Mucosa of descending colon (tissue), 3 donors: ENCODE measurements around the gene RPP25L. TPM values are rescaled to one million over a fixed set of nuclear protein-coding genes. Genes with fewer than 3 reads are reported as not detected.

Experiments
- ATAC-seq: fragments of 200-7000 bp; cut with Tn5 transposase; one replicate; pipeline ENCODE4 v1.9.1; 2020; ENCODE audit warnings: mild to moderate bottlenecking, moderate library complexity
- DNase-seq, 3 donors: peaks; one replicate each; pipeline ENCODE4 v3.0.0-alpha.2; 2020
- H3K36me3 ChIP-seq: fragments of 200-600 bp; one replicate; pipeline ENCODE4 v1.8.0; 2021; ENCODE audit warnings: low read depth, mild to moderate bottlenecking
- H3K4me1 ChIP-seq: fragments of 200-600 bp; one replicate; pipeline ENCODE4 v1.8.0; 2021; ENCODE audit warnings: low read depth, mild to moderate bottlenecking
- H3K4me3 ChIP-seq: fragments of 200-600 bp; one replicate; pipeline ENCODE4 v1.8.0; 2021; ENCODE audit warnings: mild to moderate bottlenecking
- H3K9me3 ChIP-seq: fragments of 200-600 bp; one replicate; pipeline ENCODE4 v1.8.0; 2021; ENCODE audit warnings: mild to moderate bottlenecking
- intact Hi-C, 2 donors: fragments of 100-400 bp; cut with DNase I in 1 of 2; cut with micrococcal nuclease in 1 of 2; formaldehyde crosslinking; loops; one replicate each; pipeline versions ENCODE4 v1.11.0 to v1.11.1; 2022; cut with DNase I, micrococcal nuclease
- total RNA-seq, 3 donors: library from RNA; stranded (reverse); fragmentation: NEBNext Ultra II Directional in 2 of 3; extraction: Animal tissue kit (Norgen Biotek cat#: 25700) in 2 of 3; gene quantifications; one replicate each; pipeline versions ENCODE4 v1.2.1 to v1.2.4, GENCODE V29; 2021 to 2023
- TF ChIP-seq, protein P1 (sequence below): fragments of 200-600 bp; IDR thresholded peaks from one replicate; pipeline ENCODE4 v1.8.0; 2022; ENCODE audit warnings: antibody characterized with exemption, mild to moderate bottlenecking
- donor health status: DM: no; HTN: no; CAD: no; lungs with moderate emphysema.
- donor health status: DM: no; HTN: no; CAD: no.
- donor health status: DM: no; HTN: yes; CAD: no.

Gene RPP25L
- total RNA-seq, 3 donors from 2014 or later: 29.4 to 47.2 (median 39.4) TPM

DNA sequence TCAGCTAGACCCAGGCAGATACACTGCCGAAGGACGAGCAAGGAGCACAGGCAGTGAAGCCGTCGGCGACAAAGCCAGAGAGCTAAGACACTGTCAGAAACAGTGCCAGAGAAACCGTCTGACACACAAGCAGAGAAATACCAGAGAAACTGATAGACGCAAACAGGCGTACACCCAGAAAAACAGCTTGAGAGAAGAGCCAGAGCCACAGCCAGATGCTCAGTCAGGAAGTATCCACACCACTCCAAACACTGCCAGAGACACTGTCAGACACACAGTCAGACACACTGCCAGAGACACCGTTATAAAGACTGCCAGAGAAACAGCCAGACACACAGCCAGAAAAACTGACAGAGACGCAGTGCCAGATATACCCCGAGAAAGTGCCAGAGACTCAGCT is 41.5 kb downstream of the RPP25L start:
- ATAC-seq (no peak), DNase-seq (no peak)
- H3K4me1 ChIP-seq: peaks cover 7% of the 10 kb centered on the region
- H3K36me3 ChIP-seq: no peaks in the 10 kb centered on the region
- TF ChIP-seq, protein P1, sequence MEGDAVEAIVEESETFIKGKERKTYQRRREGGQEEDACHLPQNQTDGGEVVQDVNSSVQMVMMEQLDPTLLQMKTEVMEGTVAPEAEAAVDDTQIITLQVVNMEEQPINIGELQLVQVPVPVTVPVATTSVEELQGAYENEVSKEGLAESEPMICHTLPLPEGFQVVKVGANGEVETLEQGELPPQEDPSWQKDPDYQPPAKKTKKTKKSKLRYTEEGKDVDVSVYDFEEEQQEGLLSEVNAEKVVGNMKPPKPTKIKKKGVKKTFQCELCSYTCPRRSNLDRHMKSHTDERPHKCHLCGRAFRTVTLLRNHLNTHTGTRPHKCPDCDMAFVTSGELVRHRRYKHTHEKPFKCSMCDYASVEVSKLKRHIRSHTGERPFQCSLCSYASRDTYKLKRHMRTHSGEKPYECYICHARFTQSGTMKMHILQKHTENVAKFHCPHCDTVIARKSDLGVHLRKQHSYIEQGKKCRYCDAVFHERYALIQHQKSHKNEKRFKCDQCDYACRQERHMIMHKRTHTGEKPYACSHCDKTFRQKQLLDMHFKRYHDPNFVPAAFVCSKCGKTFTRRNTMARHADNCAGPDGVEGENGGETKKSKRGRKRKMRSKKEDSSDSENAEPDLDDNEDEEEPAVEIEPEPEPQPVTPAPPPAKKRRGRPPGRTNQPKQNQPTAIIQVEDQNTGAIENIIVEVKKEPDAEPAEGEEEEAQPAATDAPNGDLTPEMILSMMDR: no peak
- intact Hi-C loops: no loop called here
- H3K9me3 ChIP-seq: no peaks in the 10 kb centered on the region
- no peak overlapping the region for H3K4me3 ChIP-seq

DNA sequence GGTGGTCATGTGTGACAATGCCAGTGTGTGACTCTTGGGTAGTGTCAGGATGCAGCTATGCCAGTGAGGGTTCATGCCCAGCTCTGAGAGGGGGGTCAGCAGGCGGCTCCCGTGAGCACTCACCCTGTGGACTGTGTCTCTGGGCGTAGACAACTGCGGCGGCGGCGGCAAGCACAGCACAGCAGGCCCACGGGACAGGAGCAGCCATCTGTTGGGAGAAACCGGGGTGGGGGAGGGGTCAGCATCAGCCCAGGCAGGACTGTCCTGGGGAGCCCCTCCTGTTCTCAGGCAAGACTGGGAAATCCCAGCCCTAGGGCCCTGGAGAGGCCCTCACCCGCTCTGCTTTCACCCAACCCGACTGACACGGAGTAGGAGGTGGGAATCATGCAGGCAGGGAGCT is 43.1 kb downstream of the RPP25L start:
- Histone ChIP-seq H3K36me3 (no peaks in the 10 kb centered on the region), H3K9me3 (no peaks in the 10 kb centered on the region), H3K4me1 (peaks cover 7% of the 10 kb centered on the region), H3K4me3 (no peak overlapping the region)
- ATAC-seq: no peak
- TF ChIP-seq, protein P1: no peak
- DNase-seq: peak in 1 of 3 donors; percentile 34
- intact Hi-C loops: no loop called here

DNA sequence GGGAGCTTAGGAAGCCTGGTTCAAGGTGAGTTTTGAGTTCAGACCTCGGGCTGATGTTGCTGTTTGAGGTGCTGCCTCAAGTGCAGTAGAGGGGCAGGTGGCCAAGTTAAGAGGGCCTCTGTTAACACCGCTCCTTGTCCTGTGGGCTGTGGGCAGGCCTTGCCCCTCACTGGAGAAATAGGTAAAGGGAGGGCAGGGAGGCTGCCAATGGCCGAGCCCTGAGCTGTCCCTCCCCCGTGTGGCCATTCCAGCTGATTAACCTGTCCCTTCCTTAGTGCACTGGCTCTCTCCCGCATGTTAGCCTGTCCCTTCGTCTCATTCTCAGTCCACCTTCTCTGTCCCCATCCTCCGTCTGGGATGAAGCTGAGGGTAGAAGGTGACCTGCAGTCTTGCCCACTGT is 43.8 kb downstream of the RPP25L start:
- no peak for DNase-seq
- H3K9me3 ChIP-seq: no peaks in the 10 kb centered on the region
- no peak overlapping the region for H3K4me3 ChIP-seq
- no peaks in the 10 kb centered on the region for H3K36me3 ChIP-seq
- ATAC-seq: no peak
- intact Hi-C loops: no loop called here
- H3K4me1 ChIP-seq: peaks cover 7% of the 10 kb centered on the region
- TF ChIP-seq, protein P1: no peak

DNA sequence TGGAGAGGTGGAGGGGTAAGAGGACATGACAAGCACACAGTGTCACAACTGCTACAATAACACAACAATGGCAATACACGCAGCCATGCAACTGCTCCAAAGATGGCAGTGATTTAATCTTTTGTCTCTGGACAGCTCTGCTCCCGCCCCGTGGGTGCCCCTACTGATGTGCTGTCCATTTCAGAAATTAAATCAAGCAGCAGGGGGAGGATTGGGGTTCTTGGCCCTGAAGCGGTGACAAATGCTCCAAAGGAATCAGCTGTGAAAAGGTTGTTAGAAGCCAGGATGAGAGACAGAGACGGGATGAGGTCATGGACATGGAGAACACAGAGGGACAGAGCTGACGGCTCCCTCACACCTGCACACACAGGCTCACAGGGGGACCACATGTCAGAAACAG is 44.9 kb downstream of the RPP25L start:
- H3K36me3 ChIP-seq: no peaks in the 10 kb centered on the region
- intact Hi-C loops: no loop called here
- ATAC-seq (no peak), DNase-seq (no peak)
- H3K9me3 ChIP-seq: no peaks in the 10 kb centered on the region
- peaks cover 7% of the 10 kb centered on the region for H3K4me1 ChIP-seq
- TF ChIP-seq, protein P1: no peak
- no peak overlapping the region for H3K4me3 ChIP-seq

DNA sequence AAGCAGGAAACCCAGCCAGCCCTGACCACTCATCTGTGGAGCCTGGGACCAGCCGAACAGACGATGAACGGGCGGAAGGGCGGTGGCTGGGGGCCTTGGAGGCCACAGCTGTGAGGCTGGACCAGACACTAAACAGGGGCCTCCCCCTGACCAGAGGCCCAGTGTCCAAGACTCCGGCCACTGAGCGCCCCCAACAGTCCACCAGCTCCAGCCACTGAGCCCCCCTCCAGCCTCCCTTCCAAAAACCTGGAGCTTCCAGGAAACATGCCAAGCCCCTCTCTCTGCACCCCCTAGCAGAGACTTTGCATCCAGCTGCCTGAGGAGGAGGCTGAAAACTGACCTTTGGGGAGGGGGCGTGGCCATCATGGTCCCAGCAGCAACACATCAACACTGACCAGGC is 45.6 kb downstream of the RPP25L start:
- intact Hi-C loops: no loop called here
- DNase-seq (peak in 1 of 3 donors; percentile 27), ATAC-seq (no peak)
- Histone ChIP-seq H3K9me3 (no peaks in the 10 kb centered on the region), H3K4me3 (no peak overlapping the region), H3K4me1 (peaks cover 5% of the 10 kb centered on the region), H3K36me3 (no peaks in the 10 kb centered on the region)
- TF ChIP-seq, protein P1: no peak

DNA sequence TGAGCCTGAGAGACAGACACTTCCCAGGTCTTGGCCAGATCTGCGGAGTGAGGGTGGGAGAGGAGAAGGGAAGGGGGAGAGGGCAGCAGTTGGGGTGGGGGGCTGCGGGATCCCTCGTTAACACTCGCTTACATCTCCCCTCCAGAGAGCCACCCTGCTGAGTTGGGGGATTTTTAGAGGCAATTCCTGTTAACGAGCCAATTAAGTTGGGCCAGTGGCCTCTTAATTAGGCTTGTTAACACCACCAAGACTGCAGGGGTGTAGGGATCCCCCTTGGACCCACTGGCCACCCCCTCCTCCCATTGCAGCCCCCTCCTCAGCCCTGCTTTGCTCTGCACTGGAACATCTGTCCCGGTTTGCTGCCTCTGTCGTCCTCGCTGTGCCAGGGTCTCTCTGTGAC is 46.0 kb downstream of the RPP25L start:
- TF ChIP-seq, protein P1: no peak
- intact Hi-C loops: no loop called here
- Histone ChIP-seq H3K4me3 (no peak overlapping the region), H3K9me3 (no peaks in the 10 kb centered on the region), H3K36me3 (no peaks in the 10 kb centered on the region), H3K4me1 (peaks cover 3% of the 10 kb centered on the region)
- ATAC-seq (no peak), DNase-seq (no peak)
